H9 (cell line): ENCODE data around the gene KCNAB1. TPM values are rescaled to one million over a fixed set of nuclear protein-coding genes. Genes with fewer than 3 reads are reported as not detected.

ENCODE experiments used
- DNase-seq: peaks from one replicate; pipeline ENCODE4 v3.0.0-alpha.2; 2017
- H2AFZ ChIP-seq: one replicate; pipeline ENCODE4 v1.6.1; 2013; ENCODE audit warnings: mild to moderate bottlenecking, low read length, control low read depth, moderate library complexity
- H2AK5ac ChIP-seq: 2 replicates; pipeline ENCODE4 v1.6.1; 2013; ENCODE audit warnings: low read length, control low read depth, mixed read lengths; ENCODE audit not compliant: insufficient read length
- H2BK120ac ChIP-seq: one replicate; pipeline ENCODE4 v1.6.1; 2013; ENCODE audit warnings: low read depth, mild to moderate bottlenecking, low read length, control low read depth, inconsistent platforms; ENCODE audit not compliant: poor library complexity, severe bottlenecking
- H2BK12ac ChIP-seq: 2 replicates; pipeline ENCODE4 v1.6.1; 2013; ENCODE audit warnings: low read length, control low read depth, mixed read lengths, low read depth; ENCODE audit not compliant: insufficient read length
- H2BK15ac ChIP-seq: 2 replicates; pipeline ENCODE4 v1.6.1; 2013; ENCODE audit warnings: low read depth, low read length, control low read depth
- H2BK20ac ChIP-seq: one replicate; pipeline ENCODE4 v1.6.1; 2013; ENCODE audit warnings: low read depth, mild to moderate bottlenecking, low read length, control low read depth, inconsistent platforms; ENCODE audit not compliant: poor library complexity, severe bottlenecking
- H2BK5ac ChIP-seq: 2 replicates; pipeline ENCODE4 v1.6.1; 2013; ENCODE audit warnings: low read length, control low read depth, mixed read lengths; ENCODE audit not compliant: insufficient read length
- H3K14ac ChIP-seq: 2 replicates; pipeline ENCODE4 v1.6.1; 2013; ENCODE audit warnings: low read length, control low read depth; ENCODE audit not compliant: insufficient read depth
- H3K18ac ChIP-seq: 2 replicates; pipeline ENCODE4 v1.6.1; 2013; ENCODE audit warnings: low read depth, mild to moderate bottlenecking, mixed read lengths, low read length, control low read depth; ENCODE audit not compliant: insufficient read length
- H3K23ac ChIP-seq: 2 replicates; pipeline ENCODE4 v1.6.1; 2013; ENCODE audit warnings: low read length, control low read depth, mixed read lengths, low read depth; ENCODE audit not compliant: insufficient read length
- H3K23me2 ChIP-seq: 2 replicates; pipeline ENCODE4 v1.6.1; 2013; ENCODE audit warnings: low read depth, mild to moderate bottlenecking, mixed read lengths, low read length, control low read depth; ENCODE audit not compliant: insufficient read length, poor library complexity, severe bottlenecking
- H3K27ac ChIP-seq: 2 replicates; pipeline ENCODE4 v1.5.1; 2013; ENCODE audit warnings: low read length, control low read depth, mixed read lengths, low read depth; ENCODE audit not compliant: insufficient read length
- H3K27me3 ChIP-seq: 2 replicates; pipeline ENCODE4 v1.6.1; 2013; ENCODE audit warnings: low read length, control low read depth, inconsistent platforms; ENCODE audit not compliant: insufficient read depth
- H3K4ac ChIP-seq: 2 replicates; pipeline ENCODE4 v1.6.1; 2013; ENCODE audit warnings: low read depth, mild to moderate bottlenecking, control low read depth, inconsistent platforms, low read length, moderate library complexity
- H3K4me1 ChIP-seq: 2 replicates; pipeline ENCODE4 v1.6.1; 2013; ENCODE audit warnings: low read length, control low read depth, inconsistent platforms; ENCODE audit not compliant: insufficient read depth
- H3K4me2 ChIP-seq: 2 replicates; pipeline ENCODE4 v1.6.1; 2013; ENCODE audit warnings: low read length, control low read depth, mixed read lengths; ENCODE audit not compliant: insufficient read length, insufficient read depth
- H3K56ac ChIP-seq: 2 replicates; pipeline ENCODE4 v1.6.1; 2013; ENCODE audit warnings: low read depth, mild to moderate bottlenecking, mixed read lengths, low read length, control low read depth; ENCODE audit not compliant: insufficient read length
- H3K79me1 ChIP-seq: 2 replicates; pipeline ENCODE4 v1.6.1; 2013; ENCODE audit warnings: low read depth, mild to moderate bottlenecking, moderate library complexity, low read length, control low read depth, inconsistent platforms; ENCODE audit not compliant: insufficient read depth, poor library complexity, severe bottlenecking
- H3K79me2 ChIP-seq: 2 replicates; pipeline ENCODE4 v1.6.1; 2013; ENCODE audit warnings: low read length, control low read depth, inconsistent platforms; ENCODE audit not compliant: insufficient read depth
- H3K9ac ChIP-seq: 2 replicates; pipeline ENCODE4 v1.6.1; 2013; ENCODE audit warnings: low read length, control low read depth, mixed read lengths; ENCODE audit not compliant: insufficient read length; ENCODE audit errors: extremely low read depth
- H3K9me3 ChIP-seq: one replicate; pipeline ENCODE4 v1.6.1; 2013; ENCODE audit warnings: low read depth, low read length, inconsistent platforms; ENCODE audit not compliant: control insufficient read depth
- H3T11ph ChIP-seq: one replicate; pipeline ENCODE4 v1.6.1; 2013; ENCODE audit warnings: mild to moderate bottlenecking, low read length, control low read depth, inconsistent platforms
- H4K20me1 ChIP-seq: one replicate; pipeline ENCODE4 v1.6.1; 2013; ENCODE audit not compliant: control insufficient read depth, insufficient read length, insufficient read depth
- H4K5ac ChIP-seq: 2 replicates; pipeline ENCODE4 v1.6.1; 2013; ENCODE audit warnings: low read depth, mild to moderate bottlenecking, mixed read lengths, low read length, control low read depth; ENCODE audit not compliant: insufficient read length
- H4K8ac ChIP-seq: replicated peaks from 2 replicates; pipeline ENCODE4 v1.6.1; 2013; ENCODE audit warnings: low read length, control low read depth, mixed read lengths, low read depth; ENCODE audit not compliant: insufficient read length
- H4K91ac ChIP-seq: 2 replicates; pipeline ENCODE4 v1.6.1; 2013; ENCODE audit warnings: low read depth, mild to moderate bottlenecking, moderate library complexity, mixed read lengths, low read length, control low read depth; ENCODE audit not compliant: insufficient read length
- H3K27ac Mint-ChIP-seq, 3 experiments: 2 replicates in 2 of 3; 3 replicates in 1 of 3; pipeline ENCODE4 v1.8.0; 2020 to 2021; ENCODE audit warnings: mixed read lengths in 3 of 3, mild to moderate bottlenecking in 1 of 3, moderate library complexity in 1 of 3
- H3K27me3 Mint-ChIP-seq: 2 replicates; pipeline ENCODE4 v1.8.0; 2021; ENCODE audit warnings: low read depth, mild to moderate bottlenecking, moderate library complexity, mixed read lengths
- H3K36me3 Mint-ChIP-seq, 3 experiments: 2 replicates in 2 of 3; 3 replicates in 1 of 3; pipeline ENCODE4 v1.8.0; 2020 to 2021; ENCODE audit warnings: low read depth in 3 of 3, mixed read lengths in 3 of 3; ENCODE audit not compliant: insufficient read depth in 1 of 3
- H3K4me1 Mint-ChIP-seq, 2 experiments: 2 replicates each; pipeline ENCODE4 v1.8.0; 2020; ENCODE audit warnings: mixed read lengths in 2 of 2
- H3K4me3 Mint-ChIP-seq, 2 experiments: 2 replicates in 1 of 2; 3 replicates in 1 of 2; pipeline ENCODE4 v1.8.0; 2020 to 2021; ENCODE audit warnings: mild to moderate bottlenecking in 2 of 2, mixed read lengths in 2 of 2, moderate library complexity in 1 of 2
- H3K9me3 Mint-ChIP-seq, 2 experiments: 2 replicates in 1 of 2; 3 replicates in 1 of 2; pipeline ENCODE4 v1.8.0; 2020; ENCODE audit warnings: mild to moderate bottlenecking in 2 of 2, mixed read lengths in 2 of 2, moderate library complexity in 1 of 2
- WGBS: extraction: QIAGEN DNeasy Blood & Tissue Kit; methylation state at CpG from one replicate; pipeline ENCODE4 v1.1.7; 2013; ENCODE audit warnings: missing lambda C conversion rate, low lambda C conversion rate, mixed read lengths; ENCODE audit not compliant: insufficient read length; ENCODE audit errors: extremely low coverage; 5-methylcytosine and 5-hydroxymethylcytosine counted together
- total RNA-seq: library from RNA; stranded (reverse); gene quantifications from 2 replicates; pipeline ENCODE4 v1.2.1, GENCODE V29; 2021
- TF ChIP-seq, protein P1 (sequence below): fragments of 200-600 bp; sonication (generic); conservative IDR thresholded peaks from 3 replicates; pipeline ENCODE4 v1.8.0; 2021; ENCODE audit warnings: antibody characterized with exemption, mild to moderate bottlenecking

KCNAB1 gene
- total RNA-seq, 1 experiment from 2014 or later = 3.7 TPM

DNA sequence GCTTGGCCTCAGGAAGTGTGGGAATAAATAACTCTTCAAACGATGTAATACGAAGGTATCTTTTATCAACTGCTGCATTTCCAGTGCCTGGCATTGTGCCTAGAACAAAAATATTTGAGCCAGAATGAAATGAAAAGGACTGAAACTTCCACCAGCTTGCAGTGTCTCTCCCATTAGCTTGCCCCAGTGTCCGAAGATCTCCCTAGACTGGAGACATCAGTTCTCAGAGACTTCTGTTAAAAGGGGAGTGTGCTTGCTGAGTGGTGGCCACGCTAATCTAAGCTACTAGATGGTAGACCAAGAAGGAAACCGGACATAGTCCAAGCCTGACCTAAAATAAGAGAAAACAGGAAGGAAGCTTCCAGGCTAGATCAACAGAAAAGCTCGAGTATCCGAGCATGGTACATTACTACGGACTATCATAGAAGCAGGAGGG lies 28.6 kb downstream of the KCNAB1 start:
- Histone ChIP-seq H4K5ac (no peak overlapping the region), H3K23me2 (no peaks in the 10 kb centered on the region), H2BK20ac (no peak overlapping the region), H3K14ac (no peak overlapping the region), H3K23ac (no peak overlapping the region), H2BK120ac (no peak overlapping the region), H3K4ac (no peak overlapping the region), H3K56ac (no peak overlapping the region), H2BK12ac (no peak overlapping the region), H3K79me2 (no peaks in the 10 kb centered on the region), H3K79me1 (no peaks in the 10 kb centered on the region), H2BK15ac (no peak overlapping the region), H3K27me3 (no peaks in the 10 kb centered on the region), H4K20me1 (no peaks in the 10 kb centered on the region), H3K9me3 (no peaks in the 10 kb centered on the region), H3K18ac (no peak overlapping the region), H4K8ac (no peak overlapping the region), H3K27ac (no peak overlapping the region), H3T11ph (no peak overlapping the region), H3K4me2 (no peak overlapping the region), H2AK5ac (no peak overlapping the region), H3K9ac (no peak overlapping the region), H3K4me1 (no peaks in the 10 kb centered on the region), H2BK5ac (no peak overlapping the region), H2AFZ (no peak overlapping the region), H4K91ac (no peak overlapping the region)
- Mint-ChIP-seq H3K9me3 (no peaks in the 10 kb centered on the region), H3K4me3 (no peak overlapping the region), H3K27ac (no peak overlapping the region; a peak in 1 of 7 replicates), H3K4me1 (peaks cover 10 to 15% of the 10 kb centered on the region in 2 experiments), H3K36me3 (no peaks in the 10 kb centered on the region), H3K27me3 (no peaks in the 10 kb centered on the region; the same call in 1 of the 2 replicates)
- no CpG with 5 or more reads among the region's 8 CpGs for WGBS
- DNase-seq = no peak
- TF ChIP-seq, protein P1, sequence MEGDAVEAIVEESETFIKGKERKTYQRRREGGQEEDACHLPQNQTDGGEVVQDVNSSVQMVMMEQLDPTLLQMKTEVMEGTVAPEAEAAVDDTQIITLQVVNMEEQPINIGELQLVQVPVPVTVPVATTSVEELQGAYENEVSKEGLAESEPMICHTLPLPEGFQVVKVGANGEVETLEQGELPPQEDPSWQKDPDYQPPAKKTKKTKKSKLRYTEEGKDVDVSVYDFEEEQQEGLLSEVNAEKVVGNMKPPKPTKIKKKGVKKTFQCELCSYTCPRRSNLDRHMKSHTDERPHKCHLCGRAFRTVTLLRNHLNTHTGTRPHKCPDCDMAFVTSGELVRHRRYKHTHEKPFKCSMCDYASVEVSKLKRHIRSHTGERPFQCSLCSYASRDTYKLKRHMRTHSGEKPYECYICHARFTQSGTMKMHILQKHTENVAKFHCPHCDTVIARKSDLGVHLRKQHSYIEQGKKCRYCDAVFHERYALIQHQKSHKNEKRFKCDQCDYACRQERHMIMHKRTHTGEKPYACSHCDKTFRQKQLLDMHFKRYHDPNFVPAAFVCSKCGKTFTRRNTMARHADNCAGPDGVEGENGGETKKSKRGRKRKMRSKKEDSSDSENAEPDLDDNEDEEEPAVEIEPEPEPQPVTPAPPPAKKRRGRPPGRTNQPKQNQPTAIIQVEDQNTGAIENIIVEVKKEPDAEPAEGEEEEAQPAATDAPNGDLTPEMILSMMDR = no peak
